ENCODE results near the gene IMPDH2. TPM values are rescaled to one million over a fixed set of nuclear protein-coding genes. Genes with fewer than 3 reads are reported as not detected.

IMPDH2 gene
- total RNA-seq, 1 experiment from 2014 or later = 599 TPM

MicroRNAs within 50 kb of the gene (microRNA counts, 767-probe panel; counts per million panel counts)
- 24,863 counts per million, percentile 75 among the panel's probes with 10 or more counts for microRNA hsa-miR-191-5p
- not detected for microRNA hsa-miR-425-5p

Small RNA genes within 50 kb of the gene (microRNA-seq; reads per million reads assigned to microRNA genes)
- gene MIR191 (ENCODE audit: borderline number of aligned reads) (23,740 reads per million, percentile 98 among the genes with 10 or more reads in this experiment), gene MIR425 (ENCODE audit: borderline number of aligned reads) (7,118 reads per million, percentile 94 among the genes with 10 or more reads in this experiment)

Other genes with a start within 250 kb of the IMPDH2 start
- 63.3 TPM for gene PRKAR2A, start 181.5 kb downstream of the IMPDH2 start, total RNA-seq (2021; ENCODE audit: unreplicated experiment)
- 8.7 TPM for gene SLC25A20, start 130.5 kb downstream of the IMPDH2 start, total RNA-seq (2021; ENCODE audit: unreplicated experiment)
- 105 TPM for gene ARIH2, start 110.6 kb downstream of the IMPDH2 start, total RNA-seq (2021; ENCODE audit: unreplicated experiment)
- 60.5 TPM for gene P4HTM, start 39.2 kb downstream of the IMPDH2 start, total RNA-seq (2021; ENCODE audit: unreplicated experiment)
- 174 TPM for gene WDR6, start 22.0 kb downstream of the IMPDH2 start, total RNA-seq (2021; ENCODE audit: unreplicated experiment)
- gene DALRD3, start 10.8 kb downstream of the IMPDH2 start, total RNA-seq (2021; ENCODE audit: unreplicated experiment) = 42.9 TPM
- 91.0 TPM for gene NDUFAF3, start 7.3 kb downstream of the IMPDH2 start, total RNA-seq (2021; ENCODE audit: unreplicated experiment)
- 105 TPM for gene QRICH1, start 64.7 kb upstream of the IMPDH2 start, total RNA-seq (2021; ENCODE audit: unreplicated experiment)
- 346 TPM for gene QARS1, start 75.4 kb upstream of the IMPDH2 start, total RNA-seq (2021; ENCODE audit: unreplicated experiment)
- 92.8 TPM for gene USP19, start 91.4 kb upstream of the IMPDH2 start, total RNA-seq (2021; ENCODE audit: unreplicated experiment)
- gene LAMB2, start 103.7 kb upstream of the IMPDH2 start, total RNA-seq (2021; ENCODE audit: unreplicated experiment) = 213 TPM
- gene CCDC71, start 136.9 kb upstream of the IMPDH2 start, total RNA-seq (2021; ENCODE audit: unreplicated experiment) = 32.8 TPM
- 10.4 TPM for gene KLHDC8B, start 142.2 kb upstream of the IMPDH2 start, total RNA-seq (2021; ENCODE audit: unreplicated experiment)
- gene C3orf62, start 247.8 kb upstream of the IMPDH2 start, total RNA-seq (2021; ENCODE audit: unreplicated experiment) = 5.9 TPM

All from HCT116 (cell line).